ENCODE measurements around the gene MIS18BP1.

Gene MIS18BP1

GRCh38 chr14:45261209-45261608, 8.2 kb upstream of the MIS18BP1 start:
- H3K4me1 ChIP-seq (ENCODE audit: control insufficient read depth in 1 of 2, insufficient read depth in 2 of 2, low read length in 2 of 2) = no peaks in the 10 kb centered on the region
- peaks cover 7 to 14% of the 10 kb centered on the region in 2 donors for H3K9me3 ChIP-seq (ENCODE audit: control insufficient read depth in 1 of 2, low read length in 2 of 2)
- no peak overlapping the region for H3K27ac ChIP-seq (ENCODE audit: low read length)
- no peak overlapping the region for H3K4me3 ChIP-seq (ENCODE audit: low read depth in 1 of 2, low read length in 2 of 2)
- H3K27me3 ChIP-seq (ENCODE audit: low read depth, low read length) = no peaks in the 10 kb centered on the region
- H3K36me3 ChIP-seq (ENCODE audit: control insufficient read depth in 1 of 2, insufficient read depth in 2 of 2, low read length in 2 of 2) = no peaks in the 10 kb centered on the region

DNA sequence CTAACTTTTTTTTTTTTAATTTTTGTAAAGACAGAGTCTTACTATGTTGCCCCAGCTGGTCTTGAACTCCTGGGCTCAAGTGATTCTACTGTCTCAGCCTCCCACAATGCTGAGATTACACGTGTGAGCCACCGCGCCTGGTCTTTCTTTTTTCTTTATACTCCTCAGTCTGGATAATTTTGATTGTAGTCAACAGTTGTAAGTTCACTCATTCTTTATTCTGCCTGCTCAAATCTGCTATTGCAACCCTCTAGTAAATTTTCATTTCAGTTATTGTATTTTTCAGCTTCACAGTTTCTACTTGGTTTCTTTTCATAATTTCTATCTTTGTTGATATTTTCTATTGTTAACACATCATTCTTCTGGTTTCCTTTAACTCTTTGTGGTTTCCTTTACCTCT, 5.8 kb upstream of the MIS18BP1 start:
- Histone ChIP-seq H3K27me3 (ENCODE audit: low read depth, low read length) (no peaks in the 10 kb centered on the region), H3K4me3 (ENCODE audit: low read depth in 1 of 2, low read length in 2 of 2) (no peak overlapping the region), H3K27ac (ENCODE audit: low read length) (no peak overlapping the region), H3K4me1 (ENCODE audit: control insufficient read depth in 1 of 2, insufficient read depth in 2 of 2, low read length in 2 of 2) (no peaks in the 10 kb centered on the region), H3K36me3 (ENCODE audit: control insufficient read depth in 1 of 2, insufficient read depth in 2 of 2, low read length in 2 of 2) (no peaks in the 10 kb centered on the region), H3K9me3 (ENCODE audit: control insufficient read depth in 1 of 2, low read length in 2 of 2) (peaks cover 7 to 14% of the 10 kb centered on the region in 2 donors)

DNA sequence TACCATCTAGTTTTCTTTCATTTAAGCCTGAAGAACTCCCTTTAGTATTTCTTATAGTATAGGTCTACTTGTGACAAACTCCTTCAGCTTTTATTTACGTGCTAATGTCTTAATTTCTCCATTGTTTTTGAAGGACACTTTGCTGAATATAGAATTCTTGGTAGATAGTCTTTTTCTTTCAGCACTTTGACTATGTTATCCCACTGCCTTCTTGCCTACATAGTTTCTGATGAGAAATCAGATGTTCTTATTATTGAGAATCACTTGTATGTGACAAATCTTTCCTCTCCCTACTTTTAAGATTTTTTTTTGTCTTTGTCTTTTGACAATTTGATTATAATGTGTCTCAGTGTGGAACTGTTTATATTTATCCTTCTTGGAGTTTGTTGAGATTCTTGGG, 5.1 kb upstream of the MIS18BP1 start:
- Histone ChIP-seq H3K4me1 (ENCODE audit: control insufficient read depth in 1 of 2, insufficient read depth in 2 of 2, low read length in 2 of 2) (no peaks in the 10 kb centered on the region), H3K27ac (ENCODE audit: low read length) (no peak overlapping the region), H3K4me3 (ENCODE audit: low read depth in 1 of 2, low read length in 2 of 2) (no peak overlapping the region), H3K27me3 (ENCODE audit: low read depth, low read length) (no peaks in the 10 kb centered on the region), H3K36me3 (ENCODE audit: control insufficient read depth in 1 of 2, insufficient read depth in 2 of 2, low read length in 2 of 2) (no peaks in the 10 kb centered on the region), H3K9me3 (ENCODE audit: control insufficient read depth in 1 of 2, low read length in 2 of 2) (peaks cover 7 to 14% of the 10 kb centered on the region in 2 donors)

GRCh38 chr14:45254771-45255170, 1.8 kb upstream of the MIS18BP1 start:
- Histone ChIP-seq H3K4me3 (ENCODE audit: low read depth in 1 of 2, low read length in 2 of 2) (no peak overlapping the region), H3K27me3 (ENCODE audit: low read depth, low read length) (no peaks in the 10 kb centered on the region), H3K4me1 (ENCODE audit: control insufficient read depth in 1 of 2, insufficient read depth in 2 of 2, low read length in 2 of 2) (peaks cover 6 to 7% of the 10 kb centered on the region in 2 donors), H3K36me3 (ENCODE audit: control insufficient read depth in 1 of 2, insufficient read depth in 2 of 2, low read length in 2 of 2) (no peaks in the 10 kb centered on the region), H3K27ac (ENCODE audit: low read length) (no peak overlapping the region), H3K9me3 (ENCODE audit: control insufficient read depth in 1 of 2, low read length in 2 of 2) (peaks cover 7 to 14% of the 10 kb centered on the region in 2 donors)

- Histone ChIP-seq H3K27ac (ENCODE audit: low read length) (peak overlapping the region; percentile 96), H3K4me1 (ENCODE audit: control insufficient read depth in 1 of 2, insufficient read depth in 2 of 2, low read length in 2 of 2) (peaks cover 6 to 7% of the 10 kb centered on the region in 2 donors), H3K36me3 (ENCODE audit: control insufficient read depth in 1 of 2, insufficient read depth in 2 of 2, low read length in 2 of 2) (no peaks in the 10 kb centered on the region), H3K9me3 (ENCODE audit: control insufficient read depth in 1 of 2, low read length in 2 of 2) (peaks cover 7 to 8% of the 10 kb centered on the region in 2 donors), H3K4me3 (ENCODE audit: low read depth in 1 of 2, low read length in 2 of 2) (peak overlapping the region; percentile 88 to 89), H3K27me3 (ENCODE audit: low read depth, low read length) (no peaks in the 10 kb centered on the region)
These were observed 830 bp upstream of the MIS18BP1 start for GRCh38 chr14:45253754-45254310.

GRCh38 chr14:45252366-45253069, 484 bp downstream of the MIS18BP1 start:
- peaks cover 6 to 7% of the 10 kb centered on the region in 2 donors for H3K4me1 ChIP-seq (ENCODE audit: control insufficient read depth in 1 of 2, insufficient read depth in 2 of 2, low read length in 2 of 2)
- H3K27me3 ChIP-seq (ENCODE audit: low read depth, low read length) = no peaks in the 10 kb centered on the region
- H3K27ac ChIP-seq (ENCODE audit: low read length) = peak overlapping the region; percentile 96
- H3K9me3 ChIP-seq (ENCODE audit: control insufficient read depth in 1 of 2, low read length in 2 of 2) = no peaks in the 10 kb centered on the region
- H3K4me3 ChIP-seq (ENCODE audit: low read depth in 1 of 2, low read length in 2 of 2) = peak overlapping the region; percentile 88 to 89
- H3K36me3 ChIP-seq (ENCODE audit: control insufficient read depth in 1 of 2, insufficient read depth in 2 of 2, low read length in 2 of 2) = no peaks in the 10 kb centered on the region

DNA sequence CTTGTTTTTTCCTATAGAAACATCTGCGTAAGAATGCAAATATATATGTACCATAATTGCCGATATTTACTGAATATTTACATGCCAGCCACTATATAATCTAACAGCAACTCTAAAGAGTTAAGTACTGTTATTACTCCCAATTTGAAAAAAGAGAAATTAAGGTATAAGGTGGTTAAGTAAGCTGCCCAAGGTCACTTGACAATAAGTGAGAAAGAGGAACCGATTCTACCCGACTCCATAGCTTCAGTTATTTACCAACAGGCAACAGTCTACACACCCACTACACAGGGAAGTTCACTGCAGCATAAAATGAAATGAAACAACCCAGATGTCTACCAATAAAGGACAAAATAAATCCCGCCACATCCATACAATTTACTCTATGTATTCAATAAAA, 1.1 kb downstream of the MIS18BP1 start:
- peaks cover 6 to 9% of the 10 kb centered on the region in 2 donors for H3K4me1 ChIP-seq (ENCODE audit: control insufficient read depth in 1 of 2, insufficient read depth in 2 of 2, low read length in 2 of 2)
- no peaks in the 10 kb centered on the region for H3K9me3 ChIP-seq (ENCODE audit: control insufficient read depth in 1 of 2, low read length in 2 of 2)
- H3K36me3 ChIP-seq (ENCODE audit: control insufficient read depth in 1 of 2, insufficient read depth in 2 of 2, low read length in 2 of 2) = no peaks in the 10 kb centered on the region
- H3K27me3 ChIP-seq (ENCODE audit: low read depth, low read length) = no peaks in the 10 kb centered on the region
- H3K27ac ChIP-seq (ENCODE audit: low read length) = peak overlapping the region; percentile 96
- H3K4me3 ChIP-seq (ENCODE audit: low read depth in 1 of 2, low read length in 2 of 2) = peak overlapping the region; percentile 88 to 89

GRCh38 chr14:45249856-45250575, 3.0 kb downstream of the MIS18BP1 start:
- Histone ChIP-seq H3K27ac (ENCODE audit: low read length) (peak overlapping the region; percentile 77), H3K36me3 (ENCODE audit: control insufficient read depth in 1 of 2, insufficient read depth in 2 of 2, low read length in 2 of 2) (no peaks in the 10 kb centered on the region), H3K9me3 (ENCODE audit: control insufficient read depth in 1 of 2, low read length in 2 of 2) (no peaks in the 10 kb centered on the region), H3K4me1 (ENCODE audit: control insufficient read depth in 1 of 2, insufficient read depth in 2 of 2, low read length in 2 of 2) (peaks cover 6 to 10% of the 10 kb centered on the region in 2 donors), H3K27me3 (ENCODE audit: low read depth, low read length) (no peaks in the 10 kb centered on the region), H3K4me3 (ENCODE audit: low read depth in 1 of 2, low read length in 2 of 2) (peak overlapping the region; percentile 30 to 59)

- Histone ChIP-seq H3K4me1 (ENCODE audit: control insufficient read depth in 1 of 2, insufficient read depth in 2 of 2, low read length in 2 of 2) (peaks cover 6 to 10% of the 10 kb centered on the region in 2 donors), H3K4me3 (ENCODE audit: low read depth in 1 of 2, low read length in 2 of 2) (no peak overlapping the region), H3K27me3 (ENCODE audit: low read depth, low read length) (no peaks in the 10 kb centered on the region), H3K36me3 (ENCODE audit: control insufficient read depth in 1 of 2, insufficient read depth in 2 of 2, low read length in 2 of 2) (no peaks in the 10 kb centered on the region), H3K27ac (ENCODE audit: low read length) (no peak overlapping the region), H3K9me3 (ENCODE audit: control insufficient read depth in 1 of 2, low read length in 2 of 2) (no peaks in the 10 kb centered on the region)
These were observed 5.6 kb downstream of the MIS18BP1 start for GRCh38 chr14:45247427-45247826.

DNA sequence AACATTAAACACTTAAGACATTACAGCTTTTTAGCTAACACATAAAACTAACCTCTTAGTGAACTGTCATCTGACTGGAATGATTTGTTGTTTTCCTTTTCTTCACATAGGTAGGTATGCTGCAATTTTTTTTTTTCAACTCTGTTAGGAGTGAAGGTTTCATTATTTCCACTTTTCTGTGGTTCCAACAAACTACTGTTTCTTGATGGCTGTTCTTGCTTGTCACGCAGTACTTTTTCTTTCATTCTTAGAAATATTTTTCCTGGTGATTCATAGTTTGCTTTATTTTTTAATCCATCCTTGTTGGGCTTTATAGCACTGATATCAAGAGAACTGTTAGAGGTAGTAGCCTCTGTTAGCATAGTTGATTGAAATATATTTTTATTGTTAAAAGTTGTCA, 6.3 kb downstream of the MIS18BP1 start:
- no peak overlapping the region for H3K4me3 ChIP-seq (ENCODE audit: low read depth in 1 of 2, low read length in 2 of 2)
- H3K36me3 ChIP-seq (ENCODE audit: control insufficient read depth in 1 of 2, insufficient read depth in 2 of 2, low read length in 2 of 2) = peaks cover 0 to 3% of the 10 kb centered on the region in 2 donors
- H3K27me3 ChIP-seq (ENCODE audit: low read depth, low read length) = no peaks in the 10 kb centered on the region
- H3K9me3 ChIP-seq (ENCODE audit: control insufficient read depth in 1 of 2, low read length in 2 of 2) = no peaks in the 10 kb centered on the region
- no peak overlapping the region for H3K27ac ChIP-seq (ENCODE audit: low read length)
- peaks cover 4 to 10% of the 10 kb centered on the region in 2 donors for H3K4me1 ChIP-seq (ENCODE audit: control insufficient read depth in 1 of 2, insufficient read depth in 2 of 2, low read length in 2 of 2)

DNA sequence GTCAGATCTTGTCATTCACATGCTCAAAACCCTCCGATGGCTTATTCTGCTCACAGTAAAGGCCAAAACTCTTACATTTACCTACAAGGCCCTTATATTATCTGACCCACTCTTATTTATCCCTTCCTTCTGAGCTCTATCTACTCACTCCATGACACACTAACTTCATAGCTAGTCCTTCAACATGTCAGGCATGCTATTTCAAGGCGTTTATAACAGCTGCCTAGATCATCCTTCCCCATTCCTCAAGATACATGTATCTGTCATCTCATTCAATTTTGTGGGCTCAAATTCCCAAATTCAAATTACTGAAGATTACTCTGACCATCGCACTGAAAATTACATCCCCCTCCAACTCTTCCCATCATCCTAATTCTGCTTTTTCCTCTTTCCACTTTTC, 6.9 kb downstream of the MIS18BP1 start:
- Histone ChIP-seq H3K27ac (ENCODE audit: low read length) (no peak overlapping the region), H3K9me3 (ENCODE audit: control insufficient read depth in 1 of 2, low read length in 2 of 2) (no peaks in the 10 kb centered on the region), H3K36me3 (ENCODE audit: control insufficient read depth in 1 of 2, insufficient read depth in 2 of 2, low read length in 2 of 2) (peaks cover 0 to 3% of the 10 kb centered on the region in 2 donors), H3K27me3 (ENCODE audit: low read depth, low read length) (no peaks in the 10 kb centered on the region), H3K4me1 (ENCODE audit: control insufficient read depth in 1 of 2, insufficient read depth in 2 of 2, low read length in 2 of 2) (peaks cover 2 to 6% of the 10 kb centered on the region in 2 donors), H3K4me3 (ENCODE audit: low read depth in 1 of 2, low read length in 2 of 2) (no peak overlapping the region)

Measured in muscle layer of duodenum (tissue), 2 donors.